NCI-H1105 (cell line): ENCODE results near the gene SGMS1.
"Not testable (repeated sequence)": the region's sequence is repeated elsewhere in the genome, so short reads cannot be mapped to it uniquely, and the experiment has no call there.

ENCODE experiments used
- DNase-seq: peaks from one replicate; lab custom pipeline; 2025; lab: John Stamatoyannopoulos, UW

The SGMS1 gene

DNA sequence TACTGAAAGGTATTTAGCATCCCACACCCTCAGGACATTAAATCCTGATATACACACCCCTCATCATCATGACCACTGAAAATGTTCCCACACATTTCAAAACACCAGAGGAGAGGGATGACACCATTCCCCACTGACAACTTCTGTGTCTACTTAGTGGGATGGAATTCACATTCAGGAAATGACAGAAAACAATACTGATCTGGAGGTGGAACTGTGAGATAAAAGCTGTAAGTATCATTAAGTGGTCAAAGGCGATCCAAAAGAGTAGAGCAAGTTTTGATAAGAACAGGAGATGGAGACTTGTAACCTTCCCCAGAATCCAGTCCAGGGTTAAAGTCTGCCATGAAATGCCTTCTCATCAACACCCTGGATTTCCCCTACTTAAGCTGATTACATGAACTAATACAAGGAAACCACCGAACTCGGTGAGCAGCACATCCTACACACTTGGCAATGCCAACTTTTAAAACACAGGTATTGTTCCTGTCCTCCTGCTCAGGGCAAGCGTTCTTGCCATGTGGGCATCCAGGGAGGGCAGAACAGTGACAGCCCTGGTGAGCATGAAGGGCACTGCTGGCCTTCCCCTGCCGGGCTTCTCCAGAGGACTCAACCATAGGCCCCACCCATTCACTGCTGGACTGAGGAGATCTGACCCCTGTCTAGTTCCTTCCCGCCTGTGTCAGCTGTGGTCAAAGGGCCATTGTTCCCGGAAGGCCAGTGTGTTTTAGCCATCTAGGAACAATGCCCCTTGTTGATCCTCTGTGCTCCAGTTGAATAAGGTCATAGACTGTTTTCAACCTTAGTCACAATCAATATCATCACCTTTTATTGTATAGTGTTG lies 85.0 kb downstream of the SGMS1 start:
- DNase-seq: no peak

DNA sequence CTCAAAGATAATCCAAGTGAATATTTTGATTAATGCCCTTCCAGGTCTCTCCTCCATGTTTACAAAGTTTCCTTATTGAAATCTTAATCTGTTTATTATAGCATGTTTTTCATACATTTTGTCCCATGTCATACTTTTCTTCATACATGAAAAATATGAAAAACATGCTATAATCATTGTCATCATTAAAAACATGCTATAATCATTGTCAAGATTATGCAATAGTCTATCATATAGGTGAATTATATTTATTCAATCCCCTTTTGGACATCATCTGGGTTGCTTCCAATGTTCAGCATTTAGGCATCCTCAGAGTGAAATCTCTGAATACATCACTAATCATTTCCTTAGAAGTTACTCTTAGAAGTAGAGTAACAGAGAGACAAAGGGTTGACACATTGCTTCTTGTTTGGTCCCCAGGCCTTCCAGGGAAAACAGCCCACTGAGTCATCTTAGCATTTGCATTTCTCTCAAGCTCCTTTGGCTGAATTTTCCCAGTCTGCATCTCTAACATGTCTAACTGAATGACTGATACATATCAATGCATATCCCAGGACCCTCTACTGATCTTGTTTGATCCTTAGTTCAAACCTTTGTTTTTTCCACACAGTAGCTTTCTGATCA lies 87.0 kb downstream of the SGMS1 start:
- DNase-seq: no peak

DNA sequence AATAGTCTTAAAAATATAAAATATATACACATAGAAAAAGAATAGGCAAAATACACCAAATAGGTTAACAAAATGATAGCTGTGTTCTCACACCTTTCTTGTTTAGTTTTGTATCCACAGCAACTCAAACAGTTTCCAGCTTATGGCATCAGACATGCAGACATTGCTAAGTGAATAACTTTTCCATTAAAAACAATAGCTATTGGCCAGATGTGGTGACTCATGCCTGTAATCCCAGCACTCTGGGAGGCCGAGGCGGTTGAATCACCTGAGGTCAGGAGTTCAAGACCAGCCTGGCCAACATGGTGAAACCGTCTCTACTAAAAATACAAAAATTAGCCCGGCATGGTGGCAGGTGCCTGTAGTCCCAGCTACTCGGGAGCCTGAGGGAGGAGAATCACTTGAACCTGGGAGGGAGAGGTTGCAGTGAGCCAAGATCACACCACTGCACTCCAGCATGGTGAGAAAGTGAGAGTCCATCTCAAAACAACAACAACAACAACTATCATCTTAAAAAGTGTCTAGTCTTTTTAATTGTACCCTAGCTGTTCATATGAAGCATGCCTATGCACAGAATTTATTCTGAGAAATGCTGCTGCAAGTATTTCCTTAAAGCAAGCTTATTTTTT lies 88.9 kb downstream of the SGMS1 start:
- DNase-seq: not testable (repeated sequence)

DNA sequence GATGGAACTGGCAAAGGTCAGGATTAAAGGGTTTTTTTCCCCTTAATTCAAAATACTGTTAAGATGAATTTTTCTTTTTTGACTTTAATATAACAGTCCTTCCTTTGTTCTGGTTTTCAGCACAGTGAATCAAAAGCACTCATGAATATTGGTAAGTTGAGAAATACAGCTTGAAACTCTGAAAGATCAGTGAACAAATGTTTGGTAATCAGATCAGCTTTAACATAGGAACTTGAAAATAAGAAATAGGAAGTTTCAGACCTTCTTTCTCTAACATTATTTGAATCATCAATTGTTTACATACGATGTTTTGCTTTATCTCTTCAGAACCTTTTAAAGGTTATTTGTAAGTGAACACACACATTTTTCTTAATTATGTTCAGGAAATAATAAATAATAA lies 90.5 kb downstream of the SGMS1 start:
- no peak for DNase-seq

DNA sequence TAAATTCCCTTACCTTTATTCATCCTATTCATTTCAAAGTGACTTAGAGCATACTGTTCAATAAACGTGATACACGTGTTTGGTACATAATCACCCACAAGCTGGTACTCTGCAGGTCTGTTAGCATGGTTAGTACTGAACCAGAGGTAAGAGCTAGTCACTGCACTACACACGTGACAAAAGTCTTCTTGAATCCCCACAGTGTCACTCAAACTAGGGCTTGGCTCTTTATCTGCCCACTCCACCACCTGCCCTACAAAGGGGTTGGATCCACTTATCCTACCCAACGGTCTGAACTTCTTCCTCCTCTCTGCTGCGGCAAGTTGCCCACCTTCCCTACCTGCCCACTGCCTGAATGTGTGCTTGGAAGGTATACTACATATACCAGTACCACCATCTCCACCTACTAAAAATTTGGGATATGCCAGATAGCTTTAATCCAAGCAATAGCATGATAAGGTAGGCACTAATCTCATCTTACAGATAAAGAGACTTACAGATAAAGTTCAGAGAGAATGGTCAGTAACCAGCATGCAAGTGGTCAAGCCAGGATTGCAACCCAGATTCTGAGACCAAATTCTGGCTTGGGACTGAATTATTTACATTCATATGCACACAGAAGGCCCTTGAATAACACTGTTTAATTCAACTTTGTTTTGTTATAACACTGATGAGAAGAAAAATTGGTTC lies 92.2 kb downstream of the SGMS1 start:
- no peak for DNase-seq

DNA sequence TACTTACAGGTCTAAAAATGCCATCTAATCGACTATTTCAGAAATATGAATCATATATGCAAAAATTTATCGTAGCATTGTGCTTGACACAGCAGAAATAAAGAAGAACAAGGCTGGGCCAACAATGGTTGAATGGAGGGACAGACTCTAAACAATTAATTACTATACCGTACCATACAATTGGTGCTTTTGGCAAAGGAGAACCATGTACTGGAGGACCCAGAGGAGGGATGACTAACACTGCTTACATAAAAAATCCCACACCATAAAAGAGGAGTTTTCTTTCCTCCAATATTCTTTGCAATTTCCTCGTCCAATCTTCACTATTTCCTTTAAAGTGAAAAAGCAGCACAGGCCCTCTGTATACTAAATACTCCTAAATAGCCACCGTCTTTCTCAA lies 94.1 kb downstream of the SGMS1 start:
- no peak for DNase-seq

DNA sequence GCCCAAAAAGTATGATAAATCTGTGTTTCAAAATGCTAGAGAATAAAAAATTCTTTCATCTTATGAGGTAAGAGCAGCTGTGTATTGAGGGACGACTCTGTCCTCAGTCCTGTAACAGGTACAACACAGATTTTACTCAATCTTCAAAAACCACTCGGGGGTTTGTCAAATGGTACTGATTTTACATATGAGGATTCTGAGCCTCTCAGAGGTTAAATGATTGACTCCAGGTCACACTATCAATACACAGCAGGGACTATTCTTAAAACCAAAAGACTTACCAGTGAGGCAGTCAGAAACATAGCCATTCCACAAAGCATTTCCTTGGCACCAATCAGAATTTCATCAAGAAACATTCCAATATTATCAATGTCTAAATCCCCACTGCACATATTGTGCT lies 95.5 kb downstream of the SGMS1 start:
- no peak for DNase-seq

DNA sequence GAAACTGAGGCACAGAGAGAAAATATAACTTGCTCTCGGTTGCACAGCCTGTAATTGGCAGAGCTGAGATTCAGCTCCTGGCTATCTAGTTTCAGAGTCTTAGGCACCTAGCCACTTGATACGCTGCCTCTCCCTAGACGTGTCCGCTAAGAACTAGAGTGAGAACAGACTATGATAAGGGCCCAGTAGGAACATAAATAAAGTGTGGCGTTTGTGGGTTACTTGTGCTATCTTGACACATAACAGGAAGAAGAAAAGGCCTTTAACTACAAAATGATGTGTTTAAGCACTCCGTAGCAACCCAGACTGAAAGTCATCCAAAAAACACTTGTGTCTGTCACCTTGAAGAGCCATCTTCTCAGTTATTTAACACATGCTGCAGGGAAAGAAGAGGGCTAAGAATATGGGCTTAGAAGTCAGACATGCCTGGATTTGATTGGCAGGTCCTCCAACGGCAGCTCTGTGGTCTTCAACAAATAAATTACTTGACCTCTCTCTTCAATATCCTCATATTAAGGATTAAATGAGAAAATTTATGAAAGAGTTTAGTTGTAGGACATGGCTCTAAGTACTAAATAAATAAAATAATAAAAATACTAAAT lies 96.2 kb downstream of the SGMS1 start:
- no peak for DNase-seq

DNA sequence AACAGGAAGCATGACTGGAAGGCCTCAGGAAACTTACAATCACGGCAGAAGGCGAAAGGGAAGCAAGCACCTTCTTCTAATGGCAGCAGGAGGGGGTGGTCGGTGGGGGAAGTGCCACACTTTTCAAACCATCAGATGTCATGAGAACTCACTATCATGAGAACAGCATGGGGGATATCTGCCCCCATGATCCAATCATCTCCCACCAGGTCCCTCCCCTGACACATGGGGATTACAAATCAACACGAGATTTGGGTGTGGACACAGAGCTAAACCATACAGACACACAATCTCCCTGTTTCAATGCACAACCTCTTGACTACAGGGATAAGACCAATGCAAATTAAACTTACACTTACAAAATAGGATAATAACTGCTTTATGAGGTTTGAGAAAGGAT lies 97.6 kb downstream of the SGMS1 start:
- no peak for DNase-seq

DNA sequence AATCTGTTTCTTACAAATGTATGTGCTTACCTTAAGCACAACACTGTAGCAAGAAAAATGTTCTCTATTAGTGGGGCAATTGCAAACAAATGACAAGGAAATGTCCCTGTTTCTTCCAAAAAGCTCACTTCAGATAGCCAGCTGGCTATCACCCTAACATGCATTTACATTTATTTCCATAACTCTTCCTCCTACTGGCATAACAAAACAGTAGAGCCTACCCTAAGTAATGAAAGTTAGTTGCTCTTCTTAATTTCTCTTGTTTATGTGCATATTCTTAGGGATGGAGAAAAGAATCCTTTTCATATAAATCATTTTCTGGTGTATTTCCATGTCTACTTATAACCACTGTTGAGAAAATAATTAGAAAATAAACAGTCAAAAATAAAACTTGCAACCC lies 100.4 kb downstream of the SGMS1 start:
- no peak for DNase-seq

DNA sequence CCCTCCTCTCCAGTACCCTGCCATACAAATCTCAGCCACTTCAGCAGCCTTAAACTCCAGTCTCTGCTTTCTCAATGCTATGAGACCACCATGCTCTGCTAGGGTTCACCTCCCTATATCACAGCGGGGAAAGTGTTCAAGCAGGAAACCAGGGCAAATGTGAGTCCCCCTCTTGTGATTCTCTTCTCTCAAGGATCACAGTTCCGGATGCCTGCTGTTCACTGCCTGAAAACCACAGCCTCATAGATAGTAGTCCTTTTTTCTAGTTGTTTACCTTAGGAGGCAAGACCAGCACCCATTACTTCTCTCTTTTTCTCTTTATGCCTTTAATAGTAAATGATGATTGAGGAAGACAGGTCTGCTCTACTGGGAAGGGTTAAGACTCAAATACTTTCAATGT lies 100.8 kb downstream of the SGMS1 start:
- no peak for DNase-seq

DNA sequence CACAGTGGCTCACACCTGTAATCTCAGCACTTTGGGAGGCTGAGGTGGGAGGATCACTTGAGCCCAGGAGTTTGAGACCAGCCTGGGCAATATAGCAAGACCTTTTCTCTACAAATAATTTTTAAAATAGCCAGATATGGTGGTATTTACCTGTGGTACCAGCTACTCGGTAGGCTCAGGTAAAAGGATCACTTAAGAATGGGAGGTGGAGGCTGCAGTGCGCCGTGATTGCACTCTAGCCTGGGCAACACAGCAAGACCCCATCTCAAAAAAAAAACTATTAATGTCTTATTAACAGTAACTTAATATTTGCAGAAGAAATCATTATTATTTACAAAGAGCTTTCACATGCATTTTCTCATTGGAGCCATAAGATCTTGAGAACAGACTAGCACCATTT lies 103.6 kb downstream of the SGMS1 start:
- DNase-seq: no peak

DNA sequence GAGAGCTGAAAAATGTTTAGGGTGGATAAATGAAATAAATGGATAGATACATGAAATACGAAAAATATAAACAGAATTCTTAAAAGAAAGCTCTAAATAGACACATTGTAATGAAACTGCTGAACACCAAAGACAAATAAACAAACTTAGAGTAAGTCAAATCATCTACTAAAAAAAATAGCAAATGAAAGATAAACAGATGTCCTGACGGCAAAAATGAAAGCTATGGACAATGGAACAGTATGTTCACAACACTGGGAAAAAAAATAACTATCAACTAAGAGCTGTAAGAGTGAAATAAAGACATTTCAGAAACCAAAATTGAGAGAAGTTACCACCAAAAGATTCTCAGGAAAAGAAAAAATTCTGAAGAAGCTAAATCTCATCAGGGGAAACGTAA lies 106.1 kb downstream of the SGMS1 start:
- no peak for DNase-seq

DNA sequence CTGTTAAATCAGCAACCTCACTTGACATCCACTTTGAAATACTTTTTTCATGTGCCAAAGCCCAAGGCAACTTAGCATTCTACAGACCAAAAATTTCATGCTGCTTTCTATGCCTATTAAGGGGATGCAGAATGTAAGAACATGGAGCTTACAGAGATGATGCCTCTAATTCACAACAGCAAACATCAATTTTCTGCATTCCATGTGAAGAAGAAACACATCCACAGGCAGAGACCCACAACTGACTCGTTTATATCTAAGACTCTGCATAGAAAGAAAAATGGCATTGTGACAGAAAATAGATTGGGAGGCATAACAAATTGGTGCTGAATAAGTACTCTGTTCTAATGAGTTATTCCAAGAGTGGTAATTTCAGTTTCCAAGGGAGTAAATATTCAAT lies 107.6 kb downstream of the SGMS1 start:
- DNase-seq: no peak

DNA sequence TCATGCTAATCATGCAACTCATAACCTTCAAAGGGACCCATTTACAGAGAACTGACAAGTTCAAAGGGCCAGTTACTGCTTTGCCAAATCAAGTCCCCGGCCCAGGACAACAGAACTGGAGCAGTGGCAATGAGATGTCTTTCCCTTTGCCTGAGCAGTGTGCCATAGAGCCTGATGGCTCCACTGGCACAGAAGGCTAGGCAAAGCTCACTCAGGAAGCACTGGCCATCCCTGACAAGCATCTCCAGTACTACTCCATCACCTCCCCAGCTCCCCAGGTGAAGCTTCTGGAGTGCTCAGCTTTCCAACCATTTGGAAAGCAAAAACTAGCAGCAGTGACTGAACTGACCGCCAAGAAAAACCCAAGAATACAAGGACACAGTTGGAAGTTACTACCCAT lies 108.3 kb downstream of the SGMS1 start:
- no peak for DNase-seq

DNA sequence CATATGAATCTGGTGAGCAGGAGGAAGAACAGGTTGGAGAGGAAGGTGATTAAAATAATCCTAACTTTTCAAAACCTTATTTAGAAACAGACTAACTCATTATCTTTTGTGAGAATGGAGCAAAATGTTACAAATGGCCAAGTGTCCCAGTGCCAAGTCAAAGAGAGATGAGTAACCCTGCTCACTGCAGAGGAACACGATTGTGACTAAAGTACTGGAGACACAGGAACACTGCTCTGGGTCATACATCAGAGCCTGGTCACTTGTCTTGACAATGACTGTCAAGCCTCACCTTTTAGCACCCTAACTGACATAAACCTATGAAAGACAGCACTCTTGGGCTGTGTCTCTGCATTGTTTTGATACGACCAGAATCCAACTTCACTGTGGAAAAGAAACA lies 108.8 kb downstream of the SGMS1 start:
- no peak for DNase-seq

DNA sequence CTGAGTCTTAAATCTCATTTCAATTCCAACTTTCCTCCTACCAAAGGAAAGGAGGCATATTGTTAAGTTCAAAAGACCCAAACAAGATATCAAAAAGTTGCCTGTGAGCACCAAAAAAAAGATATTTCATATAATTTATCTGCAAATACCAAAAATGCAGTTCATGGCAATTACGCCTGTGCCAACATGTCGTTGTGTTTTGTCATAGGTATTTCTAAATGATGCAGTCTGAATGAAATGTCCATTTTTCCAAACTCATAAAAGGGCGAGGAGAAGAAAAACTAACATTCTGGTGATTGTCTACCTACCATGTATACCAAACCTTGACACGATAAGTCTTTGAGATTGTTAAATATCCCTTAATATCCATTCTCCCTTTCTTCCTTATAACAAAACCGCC lies 109.8 kb downstream of the SGMS1 start:
- DNase-seq: no peak

DNA sequence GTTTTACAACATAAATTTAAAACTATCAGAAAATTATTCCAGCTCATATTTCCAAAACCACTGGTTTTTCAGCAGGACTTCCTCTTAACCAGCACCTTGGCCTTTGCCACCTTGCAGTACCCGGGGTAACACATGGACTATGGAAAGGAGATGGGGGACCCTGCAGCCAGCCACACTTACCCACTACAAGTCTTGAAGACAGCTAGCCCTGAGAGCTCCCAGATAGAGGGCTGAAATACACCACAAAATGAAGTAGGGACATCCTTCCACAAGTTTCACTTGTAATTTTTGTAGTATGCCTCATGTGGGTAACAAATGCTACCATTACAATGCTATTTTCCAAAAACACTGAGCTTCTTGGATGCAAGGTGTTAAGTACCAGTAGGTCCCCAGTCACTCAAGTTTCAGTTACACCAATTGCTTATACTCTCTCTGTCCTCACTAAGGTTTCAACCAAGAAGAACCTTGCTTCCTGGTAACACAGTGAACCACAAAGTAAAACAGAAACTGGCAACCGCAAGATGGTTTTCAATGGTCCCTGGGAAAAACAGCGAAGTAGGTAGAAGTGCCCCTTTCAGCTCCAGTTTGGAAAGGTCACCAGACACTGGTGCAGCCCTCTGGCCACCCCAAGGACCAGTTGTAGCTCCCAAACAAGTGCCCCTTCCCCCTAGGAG lies 110.9 kb downstream of the SGMS1 start:
- no peak for DNase-seq

DNA sequence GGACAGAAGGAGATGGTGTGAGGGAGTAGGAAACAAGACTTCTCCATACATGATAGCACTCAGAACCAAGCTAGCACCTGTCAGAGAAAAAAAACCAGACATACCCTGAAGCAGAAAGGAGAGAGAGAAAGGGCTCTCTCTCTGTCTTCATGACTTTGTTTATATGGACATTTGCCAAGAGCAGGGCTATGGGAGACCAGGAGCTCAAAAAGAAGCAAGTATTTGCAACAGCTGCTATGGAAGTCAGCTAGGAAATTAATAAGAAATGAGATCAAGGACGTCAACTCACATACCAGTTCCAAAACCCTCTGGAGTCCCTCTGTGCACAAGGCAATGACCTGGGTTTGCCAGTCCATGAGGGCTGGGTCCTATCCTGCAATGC lies 111.6 kb downstream of the SGMS1 start:
- DNase-seq: no peak

DNA sequence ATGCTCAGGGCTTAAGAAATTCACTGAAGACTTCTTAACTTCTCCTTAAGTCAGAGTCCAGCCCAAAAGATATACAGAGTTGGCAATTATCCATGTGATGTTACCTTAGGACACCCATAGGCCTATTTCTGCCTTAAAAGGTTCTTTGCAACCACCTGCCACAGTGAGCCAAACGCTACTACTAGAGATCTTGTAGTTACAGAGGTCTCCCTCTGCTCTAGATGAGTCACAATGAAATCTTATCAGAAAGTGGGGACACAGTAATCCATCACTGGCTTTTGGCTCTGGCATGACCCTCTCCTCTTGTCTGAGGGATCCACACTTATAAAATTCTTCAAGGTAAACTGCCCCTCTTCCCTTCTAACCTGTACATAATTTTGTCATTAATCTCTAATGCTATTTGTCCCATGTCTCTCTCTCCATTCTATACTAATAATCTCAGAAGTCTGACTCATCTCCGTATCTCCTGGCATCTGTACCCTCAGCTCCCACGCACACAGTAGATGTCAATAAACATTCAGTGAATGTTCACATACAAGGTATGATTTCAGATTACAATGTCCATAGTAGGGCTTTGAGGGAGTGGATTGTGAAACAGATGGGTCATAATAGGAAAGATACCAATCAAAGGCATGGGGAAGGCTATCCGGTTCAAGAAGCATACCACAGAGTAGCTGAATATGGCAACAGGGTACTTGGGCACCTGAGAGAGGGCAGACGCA lies 112.1 kb downstream of the SGMS1 start:
- DNase-seq: no peak
